ENCODE data around the gene SLC6A13. TPM values are rescaled to one million over a fixed set of nuclear protein-coding genes. Genes with fewer than 3 reads are reported as not detected.

SLC6A13 gene
- total RNA-seq, 1 donor from 2014 or later = 2.6 TPM

DNA sequence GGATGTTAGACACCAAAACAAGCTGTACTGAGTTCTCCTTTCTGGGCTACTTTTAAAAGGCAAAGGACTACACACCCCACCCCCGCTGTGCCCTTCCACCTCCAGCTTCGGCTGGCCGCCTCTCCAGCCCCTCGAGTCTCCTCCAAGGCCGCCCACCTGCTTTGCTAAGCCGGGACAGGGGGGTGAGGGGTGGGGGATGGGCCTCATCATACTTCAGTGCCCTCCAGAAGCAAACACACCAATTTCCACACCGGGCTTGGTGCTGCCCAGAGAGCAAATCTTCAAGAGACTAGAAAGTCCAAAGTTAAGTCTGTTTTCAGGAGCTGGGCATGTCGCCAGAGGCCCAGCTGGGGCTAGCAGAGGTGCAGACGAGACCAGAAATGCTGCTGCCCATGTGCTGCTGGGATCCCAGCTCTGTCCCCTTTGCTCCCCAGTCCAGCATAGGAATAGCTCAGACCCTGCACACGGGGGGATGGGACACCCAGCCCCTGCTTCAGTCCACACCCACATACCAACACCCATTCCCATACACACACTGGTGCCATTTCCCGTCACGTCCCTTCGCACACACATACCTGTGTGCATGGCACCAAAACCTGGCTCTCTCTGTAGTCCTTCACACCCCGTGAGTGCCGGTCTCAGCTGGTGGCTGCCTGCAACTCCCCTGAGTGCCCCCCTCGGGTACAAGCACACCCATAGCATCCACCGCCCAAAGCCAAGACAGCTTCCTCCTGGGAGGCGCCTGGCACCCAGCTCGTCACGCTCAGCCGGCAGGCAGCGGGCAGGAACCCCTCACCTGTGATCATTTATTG is 49.7 kb downstream of the SLC6A13 start:
- H3K9ac ChIP-seq (ENCODE audit: low read depth in 1 of 3, low read length in 3 of 3) = peak overlapping the region in 1 of 3 donors; percentile 25
- no peaks in the 10 kb centered on the region for H3K36me3 ChIP-seq (ENCODE audit: control insufficient read depth in 3 of 3, insufficient read depth in 3 of 3, low read length in 3 of 3)
- H3K4me1 ChIP-seq (ENCODE audit: control insufficient read depth in 3 of 3, insufficient read depth in 3 of 3, low read length in 3 of 3) = peaks cover 6 to 12% (median 7%) of the 10 kb centered on the region in 3 donors
- H3K27ac ChIP-seq (ENCODE audit: low read depth, low read length) = no peak overlapping the region
- H3K4me3 ChIP-seq (ENCODE audit: low read length in 3 of 3) = peak overlapping the region in 2 of 3 donors; percentile 31 to 38
- H3K27me3 ChIP-seq (ENCODE audit: control insufficient read depth in 3 of 3, insufficient read depth in 3 of 3, low read length in 3 of 3) = peaks cover 21 to 26% (median 23%) of the 10 kb centered on the region in 3 donors
- H3K9me3 ChIP-seq (ENCODE audit: control insufficient read depth in 3 of 3, low read length in 3 of 3) = no peaks in the 10 kb centered on the region

DNA sequence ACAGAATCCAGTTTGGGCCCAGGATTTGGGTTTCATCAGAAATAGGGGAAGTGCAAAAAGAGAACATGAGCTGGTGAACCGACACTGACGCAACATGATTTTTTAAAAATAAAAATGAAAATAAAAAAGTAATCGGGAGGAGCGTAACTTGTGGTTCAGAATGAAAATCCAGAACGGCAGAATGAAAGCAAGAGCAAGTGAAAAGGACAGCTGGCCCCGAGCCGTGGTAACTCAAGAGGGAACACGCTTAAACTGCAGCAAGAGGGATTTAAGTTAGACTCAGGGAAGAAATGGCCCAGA is 50.3 kb downstream of the SLC6A13 start:
- no peak overlapping the region for H3K4me3 ChIP-seq (ENCODE audit: low read length in 3 of 3)
- no peaks in the 10 kb centered on the region for H3K9me3 ChIP-seq (ENCODE audit: control insufficient read depth in 3 of 3, low read length in 3 of 3)
- H3K36me3 ChIP-seq (ENCODE audit: control insufficient read depth in 3 of 3, insufficient read depth in 3 of 3, low read length in 3 of 3) = no peaks in the 10 kb centered on the region
- no peak overlapping the region for H3K9ac ChIP-seq (ENCODE audit: low read depth in 1 of 3, low read length in 3 of 3)
- peaks cover 21 to 26% (median 23%) of the 10 kb centered on the region in 3 donors for H3K27me3 ChIP-seq (ENCODE audit: control insufficient read depth in 3 of 3, insufficient read depth in 3 of 3, low read length in 3 of 3)
- H3K4me1 ChIP-seq (ENCODE audit: control insufficient read depth in 3 of 3, insufficient read depth in 3 of 3, low read length in 3 of 3) = peaks cover 6 to 12% (median 7%) of the 10 kb centered on the region in 3 donors
- H3K27ac ChIP-seq (ENCODE audit: low read depth, low read length) = no peak overlapping the region

DNA sequence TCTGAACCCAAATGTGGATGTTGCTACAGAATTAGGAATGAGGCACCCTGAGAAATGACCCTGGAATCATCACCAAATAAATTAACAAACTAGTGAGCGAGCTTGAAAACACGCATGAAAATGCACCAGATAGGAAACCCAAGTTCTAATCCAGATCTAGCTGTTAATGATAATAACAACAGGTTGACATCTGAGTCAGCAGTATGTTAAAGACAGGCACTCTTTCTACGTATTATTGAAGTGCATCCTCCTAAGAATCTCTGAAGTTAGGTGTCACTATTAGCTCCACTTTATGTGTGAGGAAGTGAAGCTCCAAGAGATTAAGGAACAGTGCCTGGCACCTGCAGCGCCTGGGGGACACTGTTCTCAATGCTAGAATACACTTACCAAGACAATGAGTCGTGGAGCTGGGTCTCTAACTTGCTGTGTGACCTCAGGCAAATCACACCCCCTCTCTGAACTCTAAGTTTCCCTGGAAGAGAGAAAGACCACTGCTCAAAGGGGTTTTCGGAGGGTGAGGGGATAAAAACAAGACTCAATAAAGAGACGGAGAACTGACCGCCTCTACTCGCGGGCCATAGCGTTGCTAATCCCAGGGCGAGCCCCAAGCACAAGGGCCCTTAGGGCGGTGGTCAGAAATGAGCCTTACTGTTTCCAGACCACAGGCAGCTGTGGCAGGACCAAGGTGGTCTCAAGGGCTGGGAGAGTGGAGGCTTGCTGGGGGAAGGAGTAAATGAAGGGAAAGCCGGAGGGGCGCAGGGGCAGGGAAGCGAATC is 50.8 kb downstream of the SLC6A13 start:
- no peak overlapping the region for H3K4me3 ChIP-seq (ENCODE audit: low read length in 3 of 3)
- H3K9ac ChIP-seq (ENCODE audit: low read depth in 1 of 3, low read length in 3 of 3) = no peak overlapping the region
- H3K36me3 ChIP-seq (ENCODE audit: control insufficient read depth in 3 of 3, insufficient read depth in 3 of 3, low read length in 3 of 3) = no peaks in the 10 kb centered on the region
- peaks cover 23 to 26% (median 23%) of the 10 kb centered on the region in 3 donors for H3K27me3 ChIP-seq (ENCODE audit: control insufficient read depth in 3 of 3, insufficient read depth in 3 of 3, low read length in 3 of 3)
- H3K27ac ChIP-seq (ENCODE audit: low read depth, low read length) = no peak overlapping the region
- H3K4me1 ChIP-seq (ENCODE audit: control insufficient read depth in 3 of 3, insufficient read depth in 3 of 3, low read length in 3 of 3) = peaks cover 6 to 12% (median 7%) of the 10 kb centered on the region in 3 donors
- no peaks in the 10 kb centered on the region for H3K9me3 ChIP-seq (ENCODE audit: control insufficient read depth in 3 of 3, low read length in 3 of 3)

DNA sequence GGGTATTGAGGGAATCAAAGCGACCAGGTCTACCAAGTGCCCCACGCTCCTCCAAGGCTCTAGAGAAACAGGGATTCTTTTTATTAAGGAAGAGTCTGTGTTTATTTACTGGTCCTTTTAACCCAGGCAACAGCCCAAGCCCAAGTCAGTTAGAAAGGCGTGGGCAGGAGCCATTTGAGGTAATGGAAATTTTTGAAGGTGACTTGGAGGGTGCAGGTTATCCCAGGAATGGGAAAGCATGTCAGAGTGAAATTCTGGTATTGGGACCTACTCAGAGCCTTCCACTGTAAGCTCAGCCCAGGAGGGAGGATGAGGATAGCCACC is 51.5 kb downstream of the SLC6A13 start:
- no peak overlapping the region for H3K4me3 ChIP-seq (ENCODE audit: low read length in 3 of 3)
- H3K36me3 ChIP-seq (ENCODE audit: control insufficient read depth in 3 of 3, insufficient read depth in 3 of 3, low read length in 3 of 3) = no peaks in the 10 kb centered on the region
- peaks cover 6 to 12% (median 7%) of the 10 kb centered on the region in 3 donors for H3K4me1 ChIP-seq (ENCODE audit: control insufficient read depth in 3 of 3, insufficient read depth in 3 of 3, low read length in 3 of 3)
- H3K9me3 ChIP-seq (ENCODE audit: control insufficient read depth in 3 of 3, low read length in 3 of 3) = no peaks in the 10 kb centered on the region
- peaks cover 23 to 28% (median 26%) of the 10 kb centered on the region in 3 donors for H3K27me3 ChIP-seq (ENCODE audit: control insufficient read depth in 3 of 3, insufficient read depth in 3 of 3, low read length in 3 of 3)
- H3K27ac ChIP-seq (ENCODE audit: low read depth, low read length) = no peak overlapping the region
- H3K9ac ChIP-seq (ENCODE audit: low read depth in 1 of 3, low read length in 3 of 3) = no peak overlapping the region

DNA sequence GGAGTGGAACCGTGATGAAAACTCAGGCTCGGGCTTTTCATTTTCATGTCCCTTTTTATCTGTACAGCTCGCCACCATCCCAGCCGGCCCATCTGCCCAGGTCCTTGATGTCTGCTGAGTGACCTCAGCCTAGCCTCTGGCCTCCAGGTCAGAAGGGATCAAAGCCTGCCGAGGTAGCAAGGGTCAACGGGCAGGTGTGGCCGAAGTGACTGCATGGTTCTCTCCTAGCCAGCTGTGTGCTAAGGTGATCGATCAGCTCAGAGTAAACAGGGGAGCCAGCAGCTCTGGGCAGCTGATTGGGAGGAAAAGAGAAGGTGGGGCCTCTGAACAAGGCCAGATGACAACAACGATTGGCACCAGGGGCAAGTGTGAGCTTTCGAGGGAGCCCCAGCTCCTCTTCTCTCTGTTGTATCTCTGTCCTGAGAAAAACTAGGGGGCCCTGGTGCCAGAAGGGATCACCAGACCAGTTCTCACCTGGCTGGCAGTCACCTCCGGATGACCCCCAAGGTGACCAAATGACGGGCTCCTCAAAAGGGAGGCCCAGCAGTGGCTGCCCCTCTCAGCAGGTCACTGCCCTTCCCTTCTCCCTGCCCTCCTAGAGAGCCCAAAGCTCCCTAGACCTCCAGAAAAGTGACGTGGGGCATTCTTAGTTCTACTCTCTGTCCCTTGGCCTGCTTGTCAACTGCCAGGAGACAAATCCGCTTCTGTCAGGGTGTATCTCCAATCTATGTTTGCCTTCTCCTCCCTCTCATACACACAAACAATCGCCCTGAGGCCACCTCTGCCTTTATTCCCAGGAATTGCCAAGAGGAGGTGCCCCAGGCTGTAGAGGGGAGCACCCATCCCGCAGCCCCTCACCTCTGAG is 52.1 kb downstream of the SLC6A13 start:
- peaks cover 23 to 28% (median 26%) of the 10 kb centered on the region in 3 donors for H3K27me3 ChIP-seq (ENCODE audit: control insufficient read depth in 3 of 3, insufficient read depth in 3 of 3, low read length in 3 of 3)
- no peak overlapping the region for H3K4me3 ChIP-seq (ENCODE audit: low read length in 3 of 3)
- H3K4me1 ChIP-seq (ENCODE audit: control insufficient read depth in 3 of 3, insufficient read depth in 3 of 3, low read length in 3 of 3) = peaks cover 6 to 12% (median 7%) of the 10 kb centered on the region in 3 donors
- no peak overlapping the region for H3K9ac ChIP-seq (ENCODE audit: low read depth in 1 of 3, low read length in 3 of 3)
- H3K36me3 ChIP-seq (ENCODE audit: control insufficient read depth in 3 of 3, insufficient read depth in 3 of 3, low read length in 3 of 3) = no peaks in the 10 kb centered on the region
- no peaks in the 10 kb centered on the region for H3K9me3 ChIP-seq (ENCODE audit: control insufficient read depth in 3 of 3, low read length in 3 of 3)
- H3K27ac ChIP-seq (ENCODE audit: low read depth, low read length) = no peak overlapping the region

DNA sequence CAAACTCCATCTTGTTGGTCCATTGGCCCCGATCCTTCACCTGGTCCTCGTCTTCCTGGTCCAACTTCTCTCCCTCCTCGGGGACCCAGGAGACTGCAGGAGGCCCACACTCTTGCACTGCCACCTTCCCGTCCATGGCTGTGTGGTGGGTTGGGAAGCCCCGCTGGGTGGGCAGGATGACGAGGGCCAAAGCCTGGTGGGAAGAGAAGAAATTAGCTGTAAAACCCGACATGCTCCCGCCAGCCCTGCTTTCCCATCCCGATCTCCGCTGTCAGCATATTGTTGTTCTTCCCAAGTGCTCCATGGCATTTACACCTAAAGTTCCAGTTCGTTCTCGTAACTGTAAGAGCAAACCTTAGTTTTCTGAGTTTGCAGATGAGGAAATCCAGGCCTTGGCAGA is 52.8 kb downstream of the SLC6A13 start:
- H3K9ac ChIP-seq (ENCODE audit: low read depth in 1 of 3, low read length in 3 of 3) = no peak overlapping the region
- no peaks in the 10 kb centered on the region for H3K9me3 ChIP-seq (ENCODE audit: control insufficient read depth in 3 of 3, low read length in 3 of 3)
- peaks cover 6 to 12% (median 7%) of the 10 kb centered on the region in 3 donors for H3K4me1 ChIP-seq (ENCODE audit: control insufficient read depth in 3 of 3, insufficient read depth in 3 of 3, low read length in 3 of 3)
- H3K27me3 ChIP-seq (ENCODE audit: control insufficient read depth in 3 of 3, insufficient read depth in 3 of 3, low read length in 3 of 3) = peaks cover 23 to 28% (median 26%) of the 10 kb centered on the region in 3 donors
- no peaks in the 10 kb centered on the region for H3K36me3 ChIP-seq (ENCODE audit: control insufficient read depth in 3 of 3, insufficient read depth in 3 of 3, low read length in 3 of 3)
- no peak overlapping the region for H3K27ac ChIP-seq (ENCODE audit: low read depth, low read length)
- H3K4me3 ChIP-seq (ENCODE audit: low read length in 3 of 3) = no peak overlapping the region

DNA sequence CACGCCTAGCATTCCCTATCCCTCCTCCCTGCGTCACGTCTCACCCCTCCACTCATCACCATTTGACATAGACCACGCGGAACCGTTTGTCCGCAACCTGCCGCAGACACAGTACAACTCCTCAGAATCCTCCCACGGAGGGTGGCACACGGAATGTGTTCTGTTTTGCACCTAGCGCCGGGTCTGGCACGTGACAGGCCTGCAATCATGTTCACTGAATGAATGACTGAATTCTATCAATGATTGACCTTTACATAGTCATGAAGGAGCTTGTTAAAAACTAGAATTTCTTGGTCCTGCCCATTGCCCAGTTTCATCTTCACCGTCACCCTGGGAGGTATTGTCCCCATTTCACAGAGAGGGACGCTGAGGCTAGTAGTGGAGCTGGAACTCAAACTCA is 53.4 kb downstream of the SLC6A13 start:
- Histone ChIP-seq H3K36me3 (ENCODE audit: control insufficient read depth in 3 of 3, insufficient read depth in 3 of 3, low read length in 3 of 3) (no peaks in the 10 kb centered on the region), H3K27ac (ENCODE audit: low read depth, low read length) (no peak overlapping the region), H3K9me3 (ENCODE audit: control insufficient read depth in 3 of 3, low read length in 3 of 3) (no peaks in the 10 kb centered on the region), H3K9ac (ENCODE audit: low read depth in 1 of 3, low read length in 3 of 3) (no peak overlapping the region), H3K4me1 (ENCODE audit: control insufficient read depth in 3 of 3, insufficient read depth in 3 of 3, low read length in 3 of 3) (peaks cover 7 to 14% (median 8%) of the 10 kb centered on the region in 3 donors), H3K4me3 (ENCODE audit: low read length in 3 of 3) (no peak overlapping the region), H3K27me3 (ENCODE audit: control insufficient read depth in 3 of 3, insufficient read depth in 3 of 3, low read length in 3 of 3) (peaks cover 18 to 28% (median 25%) of the 10 kb centered on the region in 3 donors)

DNA sequence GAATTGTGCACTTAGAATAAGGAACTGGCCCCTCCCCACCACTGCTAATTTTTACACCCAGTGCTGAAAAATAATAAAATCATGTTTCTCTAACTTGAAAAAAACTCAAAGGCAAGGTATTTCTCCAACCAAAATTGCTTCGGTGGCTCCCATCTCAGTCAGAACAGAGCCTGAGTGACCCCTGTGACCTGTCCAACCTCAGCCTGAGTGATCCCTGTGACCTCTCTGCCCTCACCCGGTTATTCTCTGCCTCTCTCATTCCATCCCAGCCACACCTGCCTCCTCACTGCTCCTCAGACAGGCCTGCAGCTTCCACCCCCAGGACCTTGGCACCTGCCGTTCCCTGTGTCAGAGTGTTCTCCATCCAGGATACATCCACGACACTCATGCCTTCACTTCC is 53.8 kb downstream of the SLC6A13 start:
- Histone ChIP-seq H3K36me3 (ENCODE audit: control insufficient read depth in 3 of 3, insufficient read depth in 3 of 3, low read length in 3 of 3) (no peaks in the 10 kb centered on the region), H3K9ac (ENCODE audit: low read depth in 1 of 3, low read length in 3 of 3) (no peak overlapping the region), H3K4me3 (ENCODE audit: low read length in 3 of 3) (no peak overlapping the region), H3K27ac (ENCODE audit: low read depth, low read length) (no peak overlapping the region), H3K9me3 (ENCODE audit: control insufficient read depth in 3 of 3, low read length in 3 of 3) (no peaks in the 10 kb centered on the region), H3K4me1 (ENCODE audit: control insufficient read depth in 3 of 3, insufficient read depth in 3 of 3, low read length in 3 of 3) (peaks cover 11 to 15% (median 13%) of the 10 kb centered on the region in 3 donors), H3K27me3 (ENCODE audit: control insufficient read depth in 3 of 3, insufficient read depth in 3 of 3, low read length in 3 of 3) (peaks cover 14 to 30% (median 25%) of the 10 kb centered on the region in 3 donors)

DNA sequence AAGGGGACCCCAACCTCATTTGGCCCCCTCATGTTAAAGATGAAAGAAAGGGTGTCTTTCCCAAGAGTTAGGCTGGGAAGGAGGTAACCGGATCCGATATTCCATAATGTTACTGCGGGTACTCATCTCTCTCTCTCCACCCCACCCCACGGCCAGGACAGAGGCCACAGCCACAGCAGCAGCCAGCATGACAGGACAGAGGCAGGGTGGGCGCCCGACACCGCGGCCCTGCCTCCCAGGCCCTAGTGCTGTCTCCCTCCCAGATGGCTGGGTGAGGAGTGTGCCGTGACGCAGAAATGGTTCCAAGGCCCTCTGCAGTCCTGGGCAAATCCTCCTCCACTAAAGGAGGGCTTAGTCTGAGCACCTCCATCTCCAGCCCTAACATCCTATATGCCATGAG is 54.8 kb downstream of the SLC6A13 start:
- peaks cover 5 to 20% (median 15%) of the 10 kb centered on the region in 3 donors for H3K27me3 ChIP-seq (ENCODE audit: control insufficient read depth in 3 of 3, insufficient read depth in 3 of 3, low read length in 3 of 3)

More for the DNA sequence above, 54.8 kb downstream of the SLC6A13 start:
- no peak overlapping the region for H3K9ac ChIP-seq (ENCODE audit: low read depth in 1 of 3, low read length in 3 of 3)
- no peaks in the 10 kb centered on the region for H3K36me3 ChIP-seq (ENCODE audit: control insufficient read depth in 3 of 3, insufficient read depth in 3 of 3, low read length in 3 of 3)
- H3K27ac ChIP-seq (ENCODE audit: low read depth, low read length) = no peak overlapping the region
- peaks cover 7 to 8% (median 7%) of the 10 kb centered on the region in 3 donors for H3K4me1 ChIP-seq (ENCODE audit: control insufficient read depth in 3 of 3, insufficient read depth in 3 of 3, low read length in 3 of 3)
- H3K4me3 ChIP-seq (ENCODE audit: low read length in 3 of 3) = no peak overlapping the region
- H3K9me3 ChIP-seq (ENCODE audit: control insufficient read depth in 3 of 3, low read length in 3 of 3) = no peaks in the 10 kb centered on the region

Measured in skeletal muscle tissue (tissue), 4 donors.